Measurements from ENCODE around the gene MED28.
"Not testable (repeated sequence)": the region's sequence is repeated elsewhere in the genome, so short reads cannot be mapped to it uniquely, and the experiment has no call there.

Gene MED28

DNA sequence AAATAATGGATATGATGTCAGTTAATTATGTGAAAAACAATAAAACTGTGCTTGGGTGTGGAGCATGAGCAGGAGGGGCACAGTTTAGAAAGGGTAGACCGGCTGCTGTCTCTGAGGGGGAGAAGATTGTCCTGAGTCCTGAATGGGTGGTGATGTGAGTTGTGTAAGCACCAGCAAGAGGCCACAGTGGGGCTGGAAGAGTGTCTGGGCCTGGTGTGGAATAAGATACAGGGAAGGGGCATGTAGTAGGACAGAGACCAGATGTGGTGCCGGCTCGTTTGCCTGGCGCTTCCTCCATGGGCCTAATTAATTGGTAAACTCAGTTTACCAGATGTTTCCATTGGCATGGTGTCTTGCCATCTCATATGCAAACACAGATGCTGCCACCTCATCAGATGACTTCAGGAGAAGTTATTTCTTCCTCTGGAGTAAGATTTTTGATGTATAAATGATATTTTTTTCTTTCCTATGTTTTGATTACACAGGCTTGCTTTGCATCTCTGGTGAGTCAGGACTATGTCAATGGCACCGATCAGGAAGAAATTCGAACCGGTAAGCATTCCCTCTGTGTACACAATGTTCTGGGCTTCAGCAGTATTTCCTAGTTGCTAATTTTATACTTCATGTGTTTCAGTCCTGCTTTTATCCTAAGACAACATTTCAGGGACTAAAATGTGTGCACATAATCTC lies 5.1 kb downstream of the MED28 start:
- FAIRE-seq, result no peak

DNA sequence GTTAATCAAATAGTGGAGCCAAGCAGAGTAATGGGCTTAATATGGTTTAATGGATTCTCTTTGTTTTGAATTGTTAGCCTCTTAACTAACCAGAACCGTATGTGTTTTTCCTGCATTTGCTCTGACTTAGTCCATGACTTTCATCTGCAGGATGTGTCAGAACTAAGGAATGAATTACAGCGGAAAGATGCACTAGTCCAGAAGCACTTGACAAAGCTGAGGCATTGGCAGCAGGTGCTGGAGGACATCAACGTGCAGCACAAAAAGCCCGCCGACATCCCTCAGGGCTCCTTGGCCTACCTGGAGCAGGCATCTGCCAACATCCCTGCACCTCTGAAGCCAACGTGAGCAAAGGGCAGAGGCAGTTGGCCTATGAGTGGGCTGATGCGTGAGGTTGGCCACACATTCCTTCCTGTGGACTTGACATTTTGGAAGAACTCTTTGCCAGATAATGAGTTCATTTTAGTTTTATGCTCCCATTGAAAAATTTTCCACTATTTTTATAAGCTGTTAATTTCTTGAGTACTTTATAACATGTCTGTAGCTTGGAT lies 9.1 kb downstream of the MED28 start:
- no peak for FAIRE-seq

DNA sequence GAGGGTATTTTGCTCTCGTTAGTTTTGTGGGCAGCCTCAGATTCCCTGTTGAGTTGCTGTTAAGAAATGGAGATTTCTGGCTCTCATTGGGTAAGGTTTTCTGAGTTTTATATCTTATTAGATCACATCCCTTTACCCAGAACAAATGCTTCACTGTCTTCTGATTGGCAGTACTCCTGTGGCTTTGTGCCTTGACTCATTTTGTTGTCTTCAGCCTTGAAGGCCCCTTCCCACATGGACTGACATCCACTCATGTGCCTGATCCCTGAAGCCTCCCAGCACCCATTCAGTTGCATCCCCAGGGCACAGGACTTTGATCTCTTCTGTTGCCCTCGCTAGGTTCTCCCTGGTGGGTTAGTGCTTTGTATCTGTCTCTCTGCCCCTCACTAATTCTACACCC lies 10.4 kb downstream of the MED28 start:
- no peak for FAIRE-seq

DNA sequence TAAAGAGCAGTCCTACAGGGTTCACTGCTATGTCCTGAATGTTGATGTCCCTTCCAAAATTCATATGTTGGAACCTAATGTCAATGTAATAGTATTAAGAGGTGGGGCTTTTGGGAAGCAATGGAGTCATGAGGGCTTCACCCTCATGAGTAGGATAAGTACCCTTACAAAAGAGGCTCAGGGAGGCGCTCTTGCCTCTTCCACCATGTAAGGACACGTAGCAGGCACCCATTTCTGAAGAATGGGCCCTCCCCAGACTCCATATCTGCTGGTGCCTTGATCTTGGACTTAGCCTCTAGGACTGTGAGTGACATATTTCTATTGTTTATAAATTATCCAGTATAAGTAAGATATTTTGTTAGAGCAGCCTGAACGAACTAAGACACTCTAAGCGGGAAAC lies 15.8 kb downstream of the MED28 start:
- no peak for FAIRE-seq

DNA sequence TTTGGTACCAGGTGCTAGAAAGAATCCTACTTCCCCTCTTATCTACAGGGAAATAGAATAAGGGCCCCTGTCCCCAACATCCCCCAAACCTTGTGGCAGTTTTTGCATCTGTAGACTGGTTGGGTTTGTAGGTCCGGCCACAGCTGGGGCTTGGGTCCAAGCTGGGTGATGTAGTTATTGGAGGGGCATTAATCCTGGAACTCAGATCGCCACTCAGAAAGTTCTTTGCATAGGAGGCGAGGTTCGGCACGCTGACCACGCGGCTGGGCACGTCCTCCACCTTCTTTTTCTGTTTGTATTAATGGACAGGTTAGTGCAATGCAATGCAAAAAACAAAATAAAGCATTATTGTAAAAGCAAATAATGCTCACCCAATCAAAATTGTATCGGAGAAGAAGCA lies 19.2 kb downstream of the MED28 start:
- FAIRE-seq, result no peak

DNA sequence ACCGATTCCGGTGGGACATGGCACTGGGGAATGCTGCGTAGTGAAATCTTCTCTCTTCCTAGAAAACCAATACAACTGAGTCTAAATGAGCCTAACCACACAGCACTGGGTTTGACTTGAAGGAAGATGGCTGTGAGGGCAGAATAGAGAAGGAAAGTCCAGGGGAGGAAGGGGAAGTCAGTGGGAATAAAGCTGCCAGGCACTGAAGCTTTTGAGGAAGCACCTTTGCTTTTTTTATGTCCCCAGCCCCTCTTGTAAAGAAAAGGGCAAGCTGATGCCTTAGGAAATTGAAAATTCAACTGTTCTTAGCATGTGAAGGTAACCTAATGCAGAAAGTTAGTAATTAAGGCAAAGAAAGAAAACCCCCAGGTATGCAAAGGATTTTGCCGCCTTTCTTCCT lies 20.6 kb downstream of the MED28 start:
- FAIRE-seq, result no peak

DNA sequence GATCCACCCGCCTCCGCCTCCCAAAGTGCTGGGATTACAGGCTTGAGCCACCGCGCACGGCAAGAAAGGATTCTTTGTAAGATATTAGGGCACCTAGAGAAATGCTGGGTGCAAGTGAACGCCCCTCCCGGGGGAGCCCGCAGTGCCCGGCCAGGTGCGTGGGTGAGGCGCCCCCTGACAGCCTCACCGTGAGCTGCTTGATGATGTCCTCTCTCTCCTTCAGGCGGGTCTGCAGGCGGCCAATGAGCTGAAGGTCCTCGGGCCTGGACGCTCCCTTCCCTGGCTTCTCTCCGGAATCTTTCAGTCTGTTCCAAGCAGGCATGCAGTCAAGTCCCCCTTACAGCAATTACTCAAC lies 21.9 kb downstream of the MED28 start:
- FAIRE-seq, result no peak

DNA sequence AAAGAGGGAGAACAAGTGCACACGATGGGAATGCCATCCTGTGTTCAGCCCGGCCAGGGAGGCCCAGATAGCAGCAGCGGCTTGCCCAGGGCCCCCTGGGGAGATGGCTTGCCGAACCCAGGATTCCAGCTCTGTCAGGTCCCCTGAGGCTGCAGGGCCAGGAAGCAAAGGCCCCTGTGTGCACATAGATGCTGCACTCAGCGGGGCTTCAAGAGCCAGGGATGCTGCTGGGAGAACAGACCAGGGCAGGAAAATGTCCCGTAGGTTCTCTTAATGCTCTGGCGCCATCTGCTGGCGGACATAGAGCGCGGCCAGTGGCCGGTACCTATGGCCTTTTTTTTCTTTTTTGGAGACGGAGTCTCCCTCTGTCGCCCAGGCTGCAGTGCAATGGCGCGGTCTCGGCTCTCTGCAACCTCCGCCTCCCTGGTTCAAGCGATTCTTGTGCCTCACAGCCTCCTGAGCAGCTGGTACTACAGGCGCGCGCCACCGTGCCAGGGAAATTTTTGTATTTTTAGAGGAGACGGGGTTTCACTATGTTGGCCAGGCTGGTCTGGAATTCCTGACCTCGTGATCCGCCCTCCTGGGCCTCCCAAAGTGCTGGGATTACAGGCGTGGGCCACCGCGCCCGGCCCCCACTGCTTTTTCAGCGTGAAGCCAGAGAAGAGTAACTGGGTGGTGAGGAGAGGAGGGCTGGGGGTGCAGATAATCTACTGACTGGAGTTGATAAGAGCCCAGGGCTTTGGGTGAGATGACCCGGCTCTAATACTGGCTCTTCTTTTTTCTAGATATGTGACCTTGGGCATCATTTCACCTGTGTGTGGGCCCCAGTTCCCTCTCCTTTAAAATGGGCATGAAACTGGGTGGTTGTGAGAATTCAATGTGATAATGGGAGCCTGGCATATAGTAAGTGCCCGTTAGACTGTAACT lies 22.5 kb downstream of the MED28 start:
- no peak for FAIRE-seq

DNA sequence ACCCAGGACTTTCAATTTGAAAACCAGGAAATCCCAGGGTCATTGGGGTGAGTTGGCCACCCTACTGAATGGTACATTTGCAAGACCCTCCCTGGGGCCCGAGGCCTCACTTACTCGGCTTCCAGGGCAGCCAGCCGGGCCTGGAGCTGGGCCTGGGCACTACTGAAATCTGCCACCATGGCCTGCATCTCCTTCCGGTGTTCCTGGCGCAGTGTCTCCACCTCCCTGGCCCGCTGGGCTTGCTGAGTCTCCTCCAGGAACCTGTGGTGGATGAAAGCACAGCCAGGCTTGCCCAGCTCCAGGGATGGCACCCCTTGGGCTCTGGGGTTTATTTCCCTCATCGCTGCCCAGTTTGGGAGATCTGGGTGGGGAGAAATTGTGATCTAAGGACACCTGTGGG lies 24.7 kb downstream of the MED28 start:
- FAIRE-seq, result no peak

DNA sequence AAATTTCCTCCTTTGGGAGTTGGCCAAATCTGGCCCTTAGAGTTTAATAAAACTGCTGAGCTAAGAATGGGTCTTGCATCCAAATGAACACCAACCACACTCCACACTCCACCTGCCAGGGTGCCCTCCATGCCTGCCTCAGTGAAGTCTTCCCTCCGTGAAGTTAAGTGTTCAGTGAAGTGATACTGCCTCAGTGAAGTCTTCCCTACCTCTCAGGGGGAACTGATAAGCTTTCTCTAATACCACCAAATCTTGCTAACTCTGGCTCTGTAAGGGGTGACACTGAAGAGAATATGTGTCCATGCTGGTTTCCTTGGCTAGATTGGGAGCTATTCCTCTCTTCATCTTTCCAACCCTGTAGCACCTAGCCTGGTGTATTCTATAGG lies 27.9 kb downstream of the MED28 start:
- no peak for FAIRE-seq

DNA sequence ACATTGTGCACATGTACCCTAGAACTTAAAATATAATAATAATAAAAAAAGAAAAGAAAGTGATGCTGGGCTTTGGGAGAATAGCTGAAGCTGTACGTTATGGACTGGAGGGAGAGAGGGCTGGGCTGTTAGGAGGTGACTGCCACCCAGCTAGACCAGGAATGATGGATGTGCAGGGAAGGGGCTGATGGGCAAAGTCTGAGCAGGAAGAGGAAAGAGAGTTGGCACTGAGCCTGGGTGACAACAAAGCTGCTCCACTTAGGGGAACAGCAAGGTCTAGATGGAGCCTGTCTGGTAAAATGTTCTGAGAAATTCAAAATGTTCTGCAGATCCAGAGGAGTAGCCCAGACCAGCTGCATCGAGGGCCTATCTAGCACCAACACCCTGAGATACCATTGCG lies 32.3 kb downstream of the MED28 start:
- FAIRE-seq, result no peak

DNA sequence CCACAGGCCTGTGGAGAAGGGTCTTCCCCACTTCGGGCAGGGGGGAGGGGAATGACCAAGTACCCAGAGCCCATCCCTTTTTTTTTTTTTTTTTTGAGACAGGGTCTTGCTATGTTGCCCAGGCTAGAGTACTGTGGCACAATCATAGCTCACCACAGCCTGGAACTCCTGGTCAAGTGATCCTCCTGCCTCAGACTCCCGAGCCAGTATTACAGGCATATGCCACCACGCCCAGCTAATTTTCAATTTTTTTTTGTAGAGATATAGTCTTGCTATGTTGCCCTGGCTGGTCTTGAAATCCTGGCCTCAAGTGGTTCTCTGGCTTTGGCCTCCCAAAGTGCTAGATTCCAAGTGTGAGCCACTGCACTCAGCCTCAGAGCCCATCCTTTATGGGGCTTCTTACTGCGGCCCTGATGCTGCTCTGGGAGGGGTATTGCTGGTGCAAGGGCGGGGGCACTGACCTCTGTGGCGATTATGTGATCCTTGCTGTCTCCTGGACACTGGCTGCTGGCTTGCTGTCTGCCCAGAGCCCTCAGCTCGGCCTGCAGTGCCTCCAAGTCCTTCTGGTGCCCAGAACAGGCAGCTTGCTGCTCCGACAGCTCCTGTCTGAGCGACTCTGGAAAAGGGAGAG lies 32.9 kb downstream of the MED28 start:
- FAIRE-seq, result no peak

DNA sequence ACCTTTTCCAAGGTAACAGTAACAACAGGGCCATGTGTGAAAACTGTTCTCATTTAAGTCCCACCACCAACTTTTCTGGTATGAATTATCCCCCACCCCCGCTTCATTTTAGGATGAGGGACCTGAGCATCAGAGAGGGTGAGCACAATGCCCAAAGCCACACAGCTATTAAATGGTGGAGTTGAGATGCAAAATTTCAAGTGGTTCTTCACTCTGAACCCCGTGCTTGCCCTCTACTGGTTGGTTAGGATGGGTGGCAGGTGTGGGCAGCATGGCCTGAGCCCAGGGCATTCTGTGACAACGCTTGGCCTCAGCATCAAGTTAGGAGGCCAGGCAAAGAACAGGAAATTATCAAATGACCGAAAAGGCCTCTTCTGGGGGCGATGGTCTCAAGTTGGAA lies 33.5 kb downstream of the MED28 start:
- FAIRE-seq, result no peak

DNA sequence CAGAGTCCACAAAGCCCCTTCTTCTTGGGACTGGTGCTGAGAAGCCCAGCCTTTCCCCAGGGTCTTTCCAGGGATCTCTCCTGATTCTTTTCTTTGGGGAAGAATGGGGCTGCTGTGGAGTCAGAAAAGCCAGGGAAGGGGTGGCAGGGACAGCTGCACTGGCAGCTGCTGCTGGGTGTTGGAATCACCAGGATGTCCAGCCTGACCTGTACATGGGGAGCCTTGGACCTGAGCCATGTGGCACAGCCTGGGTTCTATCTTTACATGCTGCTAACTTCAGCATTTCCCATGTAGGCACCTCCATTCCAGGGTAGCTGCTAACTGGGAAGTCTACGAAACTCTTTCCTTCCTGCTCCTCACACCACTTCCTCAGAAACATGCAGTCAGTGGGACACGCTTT lies 36.0 kb downstream of the MED28 start:
- no peak for FAIRE-seq

DNA sequence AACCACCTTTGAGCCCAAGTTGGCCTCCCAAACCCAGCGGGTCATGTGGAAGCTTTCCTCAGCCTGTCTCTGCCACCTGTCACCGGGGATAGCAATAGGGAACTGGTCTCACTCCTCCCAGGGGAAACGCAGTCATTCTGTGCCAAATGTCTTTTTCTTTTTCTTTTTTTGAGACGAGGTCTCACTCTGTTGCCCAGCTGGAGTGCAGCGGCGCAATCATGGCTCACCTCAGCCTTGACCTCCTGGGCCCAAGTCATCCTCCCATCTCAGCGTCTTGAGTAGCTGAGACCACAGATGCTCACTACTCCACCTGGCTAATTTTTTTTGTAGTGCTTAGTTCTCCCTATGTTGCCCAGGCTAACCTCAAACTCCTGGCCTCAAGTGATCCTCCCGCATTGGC lies 40.3 kb downstream of the MED28 start:
- FAIRE-seq, result no peak

DNA sequence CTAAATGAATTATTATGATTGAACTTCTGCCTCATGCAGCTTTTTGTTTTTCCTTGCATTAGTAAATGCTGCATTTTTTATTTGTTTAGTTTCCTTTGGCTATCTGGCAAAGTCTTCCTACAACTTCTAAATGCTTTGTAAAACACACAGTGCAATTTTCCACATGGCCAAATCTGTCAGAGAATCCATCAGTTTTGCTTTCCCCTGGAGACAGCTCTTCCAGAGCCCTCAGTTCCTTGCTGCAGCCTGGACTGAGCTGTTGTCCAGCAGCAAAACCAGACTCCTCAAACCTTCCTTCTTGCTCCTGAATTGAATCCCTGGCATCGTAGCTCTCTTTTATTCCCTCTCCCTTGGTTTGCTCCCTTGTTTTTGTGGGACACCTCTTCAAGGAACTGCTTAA lies 42.6 kb downstream of the MED28 start:
- FAIRE-seq, result no peak

DNA sequence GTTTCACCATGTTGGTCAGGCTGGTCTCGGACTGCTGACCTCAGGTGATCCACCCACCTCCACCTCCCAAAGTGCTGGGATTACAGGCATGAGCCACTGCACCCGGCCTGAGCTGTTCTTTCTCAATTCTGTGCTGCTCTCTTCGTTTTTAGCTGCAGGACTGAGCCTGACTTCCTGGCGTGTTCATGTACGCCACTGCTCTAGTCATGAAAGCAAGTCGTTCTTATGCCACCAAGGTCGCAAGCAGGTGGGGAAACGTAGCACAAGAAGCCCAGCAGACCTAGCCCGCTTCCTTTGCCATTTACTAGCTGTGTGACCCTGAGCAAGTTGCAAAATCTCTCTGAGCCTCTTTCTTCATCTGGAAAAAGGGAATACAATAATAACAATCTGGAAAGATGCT lies 43.4 kb downstream of the MED28 start:
- FAIRE-seq, result no peak

DNA sequence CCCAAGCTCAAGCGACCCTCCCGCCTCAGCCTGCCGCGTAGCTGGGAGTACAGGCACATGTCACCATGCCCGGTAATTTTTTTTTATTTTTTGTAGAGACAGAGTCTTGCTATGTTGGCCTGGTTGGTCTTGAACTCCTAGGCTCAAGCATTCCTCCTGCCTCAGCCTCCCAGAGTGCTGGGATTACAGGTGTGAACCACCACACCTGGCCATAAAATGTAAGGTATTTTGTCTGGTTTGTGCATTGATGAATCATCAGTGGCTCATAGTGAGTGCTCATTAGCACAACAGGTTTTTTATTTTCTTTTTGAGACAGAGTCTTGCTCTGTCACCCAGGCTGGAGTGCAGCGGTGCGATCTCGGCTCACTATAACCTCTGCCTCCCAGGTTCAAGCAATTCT lies 44.8 kb downstream of the MED28 start:
- not testable (repeated sequence) for FAIRE-seq

DNA sequence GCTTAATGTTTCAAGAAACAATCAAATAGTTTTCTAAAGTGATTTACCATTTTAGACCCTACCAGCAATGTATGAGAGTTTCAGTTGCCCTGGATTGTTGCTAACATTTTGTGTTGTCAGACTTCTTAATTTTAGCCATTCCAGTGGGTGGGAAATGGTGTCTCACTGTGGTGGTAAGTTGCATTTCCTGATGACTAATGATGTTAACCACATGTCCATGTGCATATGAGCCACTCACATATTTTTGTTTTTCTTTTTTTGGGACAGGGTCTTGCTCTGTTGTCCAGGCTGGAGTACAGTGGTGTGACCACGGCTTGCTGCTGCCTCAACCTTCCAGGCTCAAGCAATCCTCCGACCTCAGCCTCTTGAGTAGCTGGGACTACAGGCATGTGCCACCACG lies 48.3 kb downstream of the MED28 start:
- FAIRE-seq, result no peak

DNA sequence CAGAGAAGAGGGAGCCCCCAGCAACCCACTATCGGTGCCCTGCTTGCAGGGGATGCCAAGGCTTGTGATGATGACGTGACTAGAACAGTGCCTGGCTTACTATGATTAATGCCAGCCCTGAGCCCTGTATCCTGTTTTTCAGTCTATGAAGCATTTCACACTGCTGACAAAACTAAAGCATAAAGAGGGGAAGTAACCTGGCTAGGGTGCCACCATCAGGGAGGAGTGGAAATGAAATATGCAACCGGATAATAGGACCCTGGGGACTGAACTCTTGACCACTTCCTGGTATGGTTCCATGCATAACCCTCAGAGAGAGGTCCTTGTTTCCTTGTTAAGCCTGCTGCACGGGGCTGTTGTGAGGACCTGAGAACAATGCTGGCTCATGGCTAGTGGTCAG lies 50.3 kb downstream of the MED28 start:
- no peak for FAIRE-seq

DNA sequence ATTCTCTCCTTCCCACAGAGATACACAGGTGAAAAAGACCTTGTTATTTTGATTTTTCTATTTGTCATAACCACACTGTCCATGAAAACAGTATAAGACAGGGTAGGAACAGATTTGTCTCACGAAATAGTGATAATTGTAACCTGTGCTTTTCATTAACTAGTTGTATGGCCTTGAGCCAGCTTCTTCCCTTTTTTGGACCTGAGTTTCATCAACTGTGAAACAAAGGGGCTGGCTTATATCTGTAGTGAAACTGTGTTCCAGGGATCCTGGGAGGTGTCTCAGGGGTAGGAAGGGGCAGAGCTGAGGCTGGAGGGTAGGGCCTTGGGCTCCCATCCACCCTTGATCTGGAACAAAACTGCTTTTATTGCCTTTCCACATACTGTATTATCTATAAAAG lies 50.9 kb downstream of the MED28 start:
- no peak for FAIRE-seq

DNA sequence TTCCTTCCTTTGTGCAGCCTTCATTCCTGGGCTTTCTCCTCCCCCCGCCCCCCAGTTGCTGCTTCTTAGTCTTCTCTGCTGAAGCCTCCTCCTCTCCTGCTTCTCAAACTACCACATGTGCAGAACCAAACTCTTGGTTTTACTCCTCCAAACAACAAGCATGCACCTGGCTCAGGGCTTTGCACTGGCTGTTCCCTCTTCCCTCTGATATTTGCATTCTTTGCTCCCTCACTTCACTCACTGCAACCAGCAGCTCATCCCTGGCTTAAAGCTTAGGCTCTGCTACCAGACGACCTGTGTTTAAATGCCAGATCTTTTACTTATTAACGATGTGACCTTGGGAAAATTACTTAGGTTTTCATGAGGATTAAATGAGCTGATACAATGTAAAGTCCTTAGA lies 51.4 kb downstream of the MED28 start:
- no peak for FAIRE-seq

DNA sequence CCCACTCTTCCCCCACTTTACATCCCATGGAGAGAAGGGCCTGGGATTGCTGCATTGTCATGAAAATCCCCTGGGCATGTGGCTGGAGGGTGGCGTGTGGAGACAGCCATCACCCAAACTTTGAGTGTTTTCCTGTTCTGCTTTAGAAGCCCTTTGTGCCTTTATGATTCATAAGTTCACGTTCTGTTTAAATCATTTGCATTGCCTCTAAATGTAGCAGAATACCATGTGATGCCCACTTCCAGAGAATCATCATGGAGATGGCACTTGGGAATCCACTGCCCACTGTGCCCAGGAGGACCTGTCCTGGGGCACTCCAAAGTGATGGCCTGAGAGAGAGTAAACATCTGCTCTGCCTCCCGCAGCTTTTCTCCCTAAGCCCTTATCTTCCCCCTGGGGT lies 52.8 kb downstream of the MED28 start:
- FAIRE-seq, result no peak

DNA sequence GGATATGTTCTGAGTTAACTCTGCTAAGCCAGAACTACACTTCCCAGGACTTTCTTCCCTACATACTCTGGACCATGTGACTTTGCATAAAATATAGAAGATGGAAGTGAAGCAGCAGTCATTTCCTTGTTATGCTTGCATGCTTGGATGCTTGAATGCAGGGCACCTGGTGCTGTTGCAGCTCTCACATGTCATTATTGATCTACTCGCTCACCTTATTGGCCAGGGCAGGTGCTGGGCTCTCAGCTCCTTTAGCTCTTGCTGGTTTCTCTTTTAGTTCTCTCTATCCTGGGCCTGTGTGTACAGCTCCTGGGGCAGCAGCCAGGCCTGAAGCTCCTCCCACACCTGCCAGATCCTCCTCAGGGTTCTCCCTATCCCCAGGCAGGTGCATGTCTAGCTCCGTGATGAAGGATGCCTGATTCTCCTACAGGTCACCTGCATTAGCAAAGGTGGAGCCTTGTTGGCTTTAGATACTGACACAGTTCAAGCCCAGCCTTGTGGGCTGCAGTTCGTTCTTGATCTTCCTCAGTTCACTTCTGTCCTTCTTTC lies 53.3 kb downstream of the MED28 start:
- FAIRE-seq, result no peak
